Limb (tissue), 2 donors: Measurements from ENCODE around the gene PTPN18.
A peak's percentile ranks its signal among the peaks of the same experiment; 100 is the strongest.

Source experiments
- DNase-seq, 2 donors: peaks; one replicate each; pipeline ENCODE4 v3.0.0-alpha.2; 2016; ENCODE audit errors: extremely low spot score in 2 of 2

The PTPN18 gene

GRCh38 chr2:130339885-130340745, 15.7 kb upstream of the PTPN18 start:
- DNase-seq: no peak

GRCh38 chr2:130341562-130342019, 14.3 kb upstream of the PTPN18 start:
- DNase-seq: no peak

- DNase-seq: peak; percentile 89 to 91
Measured at GRCh38 chr2:130342020-130342532, 13.8 kb upstream of the PTPN18 start.

- DNase-seq: peak; percentile 95 to 100
Measured at GRCh38 chr2:130342533-130343275, 13.2 kb upstream of the PTPN18 start, which contains the start of gene IMP4. Gene IMP4 (plus strand): TSS chr2:130342897. CDS start chr2:130342933, 36 bp downstream.

- no peak for DNase-seq
Measured at GRCh38 chr2:130344578-130344977, 11.3 kb upstream of the PTPN18 start.

- DNase-seq: no peak
Measured at GRCh38 chr2:130345091-130345490, 10.8 kb upstream of the PTPN18 start.

- no peak for DNase-seq
Measured at GRCh38 chr2:130345611-130346010, 10.2 kb upstream of the PTPN18 start.

- no peak for DNase-seq
Measured at GRCh38 chr2:130346041-130346740, 9.7 kb upstream of the PTPN18 start.

- DNase-seq: no peak
Measured at GRCh38 chr2:130346741-130347066, 9.2 kb upstream of the PTPN18 start.

GRCh38 chr2:130347220-130347925, 8.5 kb upstream of the PTPN18 start:
- no peak for DNase-seq

- no peak for DNase-seq
Measured at GRCh38 chr2:130349174-130349573, 6.7 kb upstream of the PTPN18 start.

- no peak for DNase-seq
Measured at GRCh38 chr2:130351711-130352110, 4.1 kb upstream of the PTPN18 start.

- DNase-seq: no peak
Measured at GRCh38 chr2:130352237-130352636, 3.6 kb upstream of the PTPN18 start.

- DNase-seq: no peak
Measured at GRCh38 chr2:130353291-130354138, 2.3 kb upstream of the PTPN18 start.

GRCh38 chr2:130354139-130354428, 1.8 kb upstream of the PTPN18 start:
- no peak for DNase-seq

- DNase-seq: no peak
Measured at GRCh38 chr2:130355172-130355577, 681 bp upstream of the PTPN18 start.

GRCh38 chr2:130357864-130358263, 2.0 kb downstream of the PTPN18 start:
- DNase-seq: no peak

- no peak for DNase-seq
Measured at GRCh38 chr2:130358420-130359350, 2.8 kb downstream of the PTPN18 start.

GRCh38 chr2:130359466-130359865, 3.6 kb downstream of the PTPN18 start:
- no peak for DNase-seq
